ENCODE data around the gene GSC2.
A peak's percentile ranks its signal among the peaks of the same experiment; 100 is the strongest.

The GSC2 gene

GRCh38 chr22:19110064-19110458 is 40.0 kb downstream of the GSC2 start:
- H3K27me3 Mint-ChIP-seq = no peaks in the 10 kb centered on the region
- H3K36me3 Mint-ChIP-seq = no peaks in the 10 kb centered on the region
- H3K4me1 Mint-ChIP-seq = peaks cover 68% of the 10 kb centered on the region
- H3K9me3 Mint-ChIP-seq = no peaks in the 10 kb centered on the region
- ATAC-seq = no peak
- peak overlapping the region; percentile 26 for H3K27ac Mint-ChIP-seq
- H3K4me3 Mint-ChIP-seq = no peak overlapping the region

GRCh38 chr22:19109198-19110063 is 40.7 kb downstream of the GSC2 start:
- Mint-ChIP-seq H3K27me3 (no peaks in the 10 kb centered on the region), H3K36me3 (no peaks in the 10 kb centered on the region), H3K27ac (peak overlapping the region; percentile 26), H3K4me1 (peaks cover 62% of the 10 kb centered on the region), H3K9me3 (no peaks in the 10 kb centered on the region), H3K4me3 (no peak overlapping the region)
- ATAC-seq = peak; percentile 94

DNA sequence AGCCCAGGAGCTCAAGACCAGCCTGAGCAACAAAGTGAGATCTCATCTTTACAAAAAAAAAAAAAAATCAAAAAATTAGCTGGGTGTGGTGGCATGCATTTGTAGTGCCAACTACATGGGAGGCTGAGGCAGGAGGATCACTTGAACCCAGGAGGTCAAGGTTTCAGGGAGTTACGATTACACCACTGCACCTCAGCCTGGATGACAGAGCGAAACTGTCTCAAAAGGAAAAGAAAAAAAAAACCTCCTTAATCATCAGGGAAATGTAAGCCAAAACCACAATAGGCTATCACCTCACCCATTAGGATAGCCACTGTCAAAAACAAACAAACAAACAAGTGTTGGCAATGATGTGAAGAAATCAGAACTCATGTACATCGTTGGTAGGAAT is 41.3 kb downstream of the GSC2 start:
- H3K4me3 Mint-ChIP-seq = no peak overlapping the region
- peak overlapping the region; percentile 26 for H3K27ac Mint-ChIP-seq
- H3K36me3 Mint-ChIP-seq = no peaks in the 10 kb centered on the region
- H3K27me3 Mint-ChIP-seq = no peaks in the 10 kb centered on the region
- H3K9me3 Mint-ChIP-seq = no peaks in the 10 kb centered on the region
- no peak for ATAC-seq
- peaks cover 60% of the 10 kb centered on the region for H3K4me1 Mint-ChIP-seq

- no peak overlapping the region for H3K4me3 Mint-ChIP-seq
- no peak for ATAC-seq
- H3K27ac Mint-ChIP-seq = no peak overlapping the region
- H3K4me1 Mint-ChIP-seq = peaks cover 60% of the 10 kb centered on the region
- H3K27me3 Mint-ChIP-seq = no peaks in the 10 kb centered on the region
- no peaks in the 10 kb centered on the region for H3K36me3 Mint-ChIP-seq
- H3K9me3 Mint-ChIP-seq = no peaks in the 10 kb centered on the region
These were observed 42.4 kb downstream of the GSC2 start for GRCh38 chr22:19107730-19108074.

- Mint-ChIP-seq H3K27ac (peak overlapping the region; percentile 31), H3K9me3 (no peaks in the 10 kb centered on the region), H3K4me3 (no peak overlapping the region), H3K27me3 (no peaks in the 10 kb centered on the region), H3K36me3 (no peaks in the 10 kb centered on the region), H3K4me1 (peaks cover 63% of the 10 kb centered on the region)
- no peak for ATAC-seq
These were observed 43.0 kb downstream of the GSC2 start for GRCh38 chr22:19106886-19107729.

DNA sequence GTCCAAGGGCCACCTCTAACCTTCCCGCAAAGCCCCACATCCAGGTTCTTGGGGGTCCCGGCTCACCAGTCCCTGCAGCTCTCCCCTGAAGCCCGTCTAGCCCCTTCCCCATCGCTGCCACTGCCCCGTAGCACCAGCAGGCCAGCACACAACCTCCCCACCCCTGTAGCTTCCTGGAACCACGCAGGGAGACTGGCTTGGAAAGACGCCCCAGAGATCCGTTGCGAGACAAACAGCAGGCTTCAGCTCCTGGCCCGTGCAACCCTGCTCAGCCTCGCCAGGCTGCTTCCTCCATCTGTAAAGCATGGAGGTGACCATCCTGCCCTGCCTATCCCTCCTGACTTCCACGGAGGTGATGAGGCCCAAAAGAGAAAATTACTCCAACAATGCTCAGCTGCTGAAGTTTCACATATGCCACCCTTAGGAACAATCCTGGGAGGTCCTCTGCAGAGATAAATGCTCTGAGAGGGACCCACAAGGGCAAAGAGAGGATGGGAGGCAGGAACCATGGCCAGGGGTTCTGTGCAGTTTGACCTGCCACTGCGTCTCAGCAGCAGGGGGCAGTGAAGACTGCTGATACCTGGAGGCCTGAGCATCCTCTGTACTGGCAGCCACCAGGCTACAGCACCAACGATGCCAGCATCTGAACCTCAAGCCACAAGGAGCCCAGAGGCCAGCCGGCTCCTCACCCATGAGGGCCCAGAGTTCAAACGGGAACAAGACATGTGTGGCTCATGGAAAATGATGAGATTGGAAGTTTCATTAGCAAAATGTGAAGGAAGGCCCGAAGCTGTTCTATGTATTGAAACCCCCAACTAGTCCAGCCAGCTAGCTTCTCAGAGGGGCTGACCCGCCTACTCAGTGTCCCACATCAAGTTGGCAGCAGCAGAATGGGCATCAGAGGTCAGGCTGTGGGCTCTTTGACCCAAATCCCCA is 44.0 kb downstream of the GSC2 start:
- Mint-ChIP-seq H3K27ac (peak overlapping the region; percentile 31), H3K9me3 (no peaks in the 10 kb centered on the region), H3K36me3 (no peaks in the 10 kb centered on the region), H3K4me3 (no peak overlapping the region), H3K27me3 (no peaks in the 10 kb centered on the region), H3K4me1 (peaks cover 61% of the 10 kb centered on the region)
- peak; percentile 65 for ATAC-seq

GRCh38 chr22:19105456-19105855 is 44.6 kb downstream of the GSC2 start:
- Mint-ChIP-seq H3K36me3 (no peaks in the 10 kb centered on the region), H3K9me3 (no peaks in the 10 kb centered on the region), H3K4me1 (peaks cover 57% of the 10 kb centered on the region), H3K4me3 (no peak overlapping the region), H3K27ac (no peak overlapping the region), H3K27me3 (no peaks in the 10 kb centered on the region)
- ATAC-seq = no peak

GRCh38 chr22:19103880-19104821 is 45.9 kb downstream of the GSC2 start:
- no peak overlapping the region for H3K27ac Mint-ChIP-seq
- H3K27me3 Mint-ChIP-seq = no peaks in the 10 kb centered on the region
- H3K4me3 Mint-ChIP-seq = no peak overlapping the region
- peaks cover 49% of the 10 kb centered on the region for H3K4me1 Mint-ChIP-seq
- no peaks in the 10 kb centered on the region for H3K9me3 Mint-ChIP-seq
- ATAC-seq = no peak
- no peaks in the 10 kb centered on the region for H3K36me3 Mint-ChIP-seq

DNA sequence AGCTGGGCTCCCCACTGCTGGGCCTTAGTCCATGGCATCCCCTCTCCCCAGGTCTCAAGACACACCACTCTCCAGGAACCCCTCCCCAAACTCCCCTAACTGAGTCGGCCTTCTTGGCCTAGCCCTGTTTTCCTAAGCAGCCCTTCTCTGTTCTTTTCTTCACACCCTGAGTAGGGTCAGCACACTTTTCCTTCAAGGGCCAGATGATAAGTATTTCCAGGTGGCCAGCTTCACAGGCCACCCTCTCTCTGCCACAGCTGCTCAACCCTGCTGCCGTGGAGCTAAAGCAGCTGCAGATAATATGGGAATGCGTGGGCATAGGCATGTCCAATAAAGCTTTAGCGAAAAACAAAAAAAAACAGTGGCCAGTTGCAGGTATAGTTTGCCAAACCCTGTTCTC is 51.9 kb downstream of the GSC2 start:
- Mint-ChIP-seq H3K4me1 (peaks cover 39% of the 10 kb centered on the region), H3K27me3 (no peaks in the 10 kb centered on the region), H3K36me3 (peaks cover 38% of the 10 kb centered on the region), H3K27ac (peak overlapping the region; percentile 71), H3K9me3 (no peaks in the 10 kb centered on the region), H3K4me3 (no peak overlapping the region)
- ATAC-seq = no peak

GRCh38 chr22:19097518-19097917 is 52.6 kb downstream of the GSC2 start:
- H3K9me3 Mint-ChIP-seq = no peaks in the 10 kb centered on the region
- peaks cover 45% of the 10 kb centered on the region for H3K4me1 Mint-ChIP-seq
- ATAC-seq = no peak
- no peak overlapping the region for H3K4me3 Mint-ChIP-seq
- peaks cover 43% of the 10 kb centered on the region for H3K36me3 Mint-ChIP-seq
- no peaks in the 10 kb centered on the region for H3K27me3 Mint-ChIP-seq
- peak overlapping the region; percentile 71 for H3K27ac Mint-ChIP-seq

Measured in stimulated activated memory B cell treated with anti-CD40 and anti-IgM and Interleukin-4, amounts not matched to agents 10 μg/mL and 1 μg/mL and 100 μg/mL, for 72 hours (primary cell).